Liver (tissue), 3 donors: ENCODE data around the gene YWHAB.

Experiments used
- GABPA ChIP-seq, 2 donors: IDR thresholded peaks in 1 of 2; conservative IDR thresholded peaks in 1 of 2; 2 replicates each; pipeline ENCODE4 v1.6.1; 2016; ENCODE audit warnings: antibody characterized with exemption in 2 of 2, mild to moderate bottlenecking in 1 of 2, moderate library complexity in 1 of 2
- RAD21 ChIP-seq, 2 donors: IDR thresholded peaks; 2 replicates each; pipeline ENCODE4 v1.6.1; 2016; ENCODE audit warnings: antibody characterized with exemption in 2 of 2, mild to moderate bottlenecking in 2 of 2
- RXRA ChIP-seq, 2 donors: IDR thresholded peaks; 2 replicates each; pipeline ENCODE4 v1.6.1; 2017 to 2018; ENCODE audit warnings: antibody characterized with exemption in 2 of 2, mild to moderate bottlenecking in 1 of 2
- TAF1 ChIP-seq: conservative IDR thresholded peaks from 2 replicates; pipeline ENCODE4 v1.6.1; 2016; ENCODE audit warnings: antibody characterized with exemption, mild to moderate bottlenecking
- TF ChIP-seq, protein P1 (sequence below): fragments of 150-350 bp; IDR thresholded peaks from 2 replicates; pipeline ENCODE4 v1.5.1; 2017; ENCODE audit warnings: improper control_type of control experiment, low read depth, low read length; ENCODE audit not compliant: missing input control
- TF ChIP-seq, protein P2 (sequence below): IDR thresholded peaks from 2 replicates; pipeline ENCODE4 v1.6.1; 2016; ENCODE audit warnings: antibody characterized with exemption, mild to moderate bottlenecking
- donor health status: healthy.
- donor health status: healthy.

DNA sequence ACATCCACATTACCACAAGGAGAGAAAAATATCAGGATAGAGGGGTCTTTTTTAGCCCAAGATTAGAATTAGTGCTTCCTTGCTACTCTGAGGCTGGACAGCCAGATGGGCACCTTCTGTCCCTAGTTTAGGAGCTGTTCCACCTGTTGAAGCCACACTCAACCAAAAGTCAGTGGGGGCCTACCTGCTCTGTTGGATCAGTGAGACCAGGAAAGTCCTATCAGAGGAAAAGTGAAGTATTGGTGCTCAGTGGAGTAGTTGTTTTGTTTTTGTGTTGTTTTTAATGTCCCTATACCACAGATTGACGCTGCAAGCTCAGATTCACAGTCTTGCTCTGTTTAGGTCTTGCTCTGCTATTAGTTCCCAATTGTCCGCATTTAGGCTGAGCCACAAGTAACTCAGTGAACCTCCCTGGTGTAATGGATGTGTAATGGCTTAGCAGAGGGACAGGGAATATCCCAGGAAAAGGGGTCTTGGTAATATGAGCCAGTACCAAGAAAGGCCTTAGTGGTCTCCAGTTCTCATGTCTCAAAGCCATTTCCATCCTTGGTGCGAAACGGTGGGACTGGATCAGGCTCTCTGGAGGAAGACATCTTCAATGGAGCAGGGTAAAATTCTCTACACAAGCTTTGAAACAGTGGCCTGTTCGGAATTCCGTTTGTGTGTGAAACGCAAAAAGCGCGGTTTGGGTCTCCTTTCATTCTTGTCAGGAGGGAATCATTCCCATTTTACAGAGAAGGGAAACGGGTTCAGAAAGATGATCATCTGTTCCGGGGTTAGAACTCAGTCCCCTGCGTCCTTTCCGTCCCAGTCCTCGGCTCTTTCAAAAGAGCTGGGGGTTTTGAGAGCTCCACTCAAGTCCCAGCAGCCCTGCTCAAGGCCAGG is 23.7 kb downstream of the YWHAB start:
- TF ChIP-seq TAF1 = no peak
- no peak for TF ChIP-seq RXRA (IDR thresholded peaks at IDR 0.05)
- TF ChIP-seq, protein P1, sequence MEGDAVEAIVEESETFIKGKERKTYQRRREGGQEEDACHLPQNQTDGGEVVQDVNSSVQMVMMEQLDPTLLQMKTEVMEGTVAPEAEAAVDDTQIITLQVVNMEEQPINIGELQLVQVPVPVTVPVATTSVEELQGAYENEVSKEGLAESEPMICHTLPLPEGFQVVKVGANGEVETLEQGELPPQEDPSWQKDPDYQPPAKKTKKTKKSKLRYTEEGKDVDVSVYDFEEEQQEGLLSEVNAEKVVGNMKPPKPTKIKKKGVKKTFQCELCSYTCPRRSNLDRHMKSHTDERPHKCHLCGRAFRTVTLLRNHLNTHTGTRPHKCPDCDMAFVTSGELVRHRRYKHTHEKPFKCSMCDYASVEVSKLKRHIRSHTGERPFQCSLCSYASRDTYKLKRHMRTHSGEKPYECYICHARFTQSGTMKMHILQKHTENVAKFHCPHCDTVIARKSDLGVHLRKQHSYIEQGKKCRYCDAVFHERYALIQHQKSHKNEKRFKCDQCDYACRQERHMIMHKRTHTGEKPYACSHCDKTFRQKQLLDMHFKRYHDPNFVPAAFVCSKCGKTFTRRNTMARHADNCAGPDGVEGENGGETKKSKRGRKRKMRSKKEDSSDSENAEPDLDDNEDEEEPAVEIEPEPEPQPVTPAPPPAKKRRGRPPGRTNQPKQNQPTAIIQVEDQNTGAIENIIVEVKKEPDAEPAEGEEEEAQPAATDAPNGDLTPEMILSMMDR = no peak
- TF ChIP-seq, protein P2, sequence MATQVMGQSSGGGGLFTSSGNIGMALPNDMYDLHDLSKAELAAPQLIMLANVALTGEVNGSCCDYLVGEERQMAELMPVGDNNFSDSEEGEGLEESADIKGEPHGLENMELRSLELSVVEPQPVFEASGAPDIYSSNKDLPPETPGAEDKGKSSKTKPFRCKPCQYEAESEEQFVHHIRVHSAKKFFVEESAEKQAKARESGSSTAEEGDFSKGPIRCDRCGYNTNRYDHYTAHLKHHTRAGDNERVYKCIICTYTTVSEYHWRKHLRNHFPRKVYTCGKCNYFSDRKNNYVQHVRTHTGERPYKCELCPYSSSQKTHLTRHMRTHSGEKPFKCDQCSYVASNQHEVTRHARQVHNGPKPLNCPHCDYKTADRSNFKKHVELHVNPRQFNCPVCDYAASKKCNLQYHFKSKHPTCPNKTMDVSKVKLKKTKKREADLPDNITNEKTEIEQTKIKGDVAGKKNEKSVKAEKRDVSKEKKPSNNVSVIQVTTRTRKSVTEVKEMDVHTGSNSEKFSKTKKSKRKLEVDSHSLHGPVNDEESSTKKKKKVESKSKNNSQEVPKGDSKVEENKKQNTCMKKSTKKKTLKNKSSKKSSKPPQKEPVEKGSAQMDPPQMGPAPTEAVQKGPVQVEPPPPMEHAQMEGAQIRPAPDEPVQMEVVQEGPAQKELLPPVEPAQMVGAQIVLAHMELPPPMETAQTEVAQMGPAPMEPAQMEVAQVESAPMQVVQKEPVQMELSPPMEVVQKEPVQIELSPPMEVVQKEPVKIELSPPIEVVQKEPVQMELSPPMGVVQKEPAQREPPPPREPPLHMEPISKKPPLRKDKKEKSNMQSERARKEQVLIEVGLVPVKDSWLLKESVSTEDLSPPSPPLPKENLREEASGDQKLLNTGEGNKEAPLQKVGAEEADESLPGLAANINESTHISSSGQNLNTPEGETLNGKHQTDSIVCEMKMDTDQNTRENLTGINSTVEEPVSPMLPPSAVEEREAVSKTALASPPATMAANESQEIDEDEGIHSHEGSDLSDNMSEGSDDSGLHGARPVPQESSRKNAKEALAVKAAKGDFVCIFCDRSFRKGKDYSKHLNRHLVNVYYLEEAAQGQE = no peak
- no peak for TF ChIP-seq GABPA (IDR thresholded peaks at IDR 0.05 in 1 of 2, conservative IDR thresholded peaks at IDR 0.05 in 1 of 2)
- TF ChIP-seq RAD21 (IDR thresholded peaks at IDR 0.05) = no peak
